ENCODE measurements around the gene ZNF827. TPM values are rescaled to one million over a fixed set of nuclear protein-coding genes. Genes with fewer than 3 reads are reported as not detected.
A peak's percentile ranks its signal among the peaks of the same experiment; 100 is the strongest.

ZNF827 gene
- total and polyA plus RNA-seq, 2 of the 8 experiments (the other 6 are each of a cell fraction or from before 2014, with no cell fraction given): 25.3 to 26.2 TPM

- 92% methylated on average over 2 of the region's 2 CpGs; no CpG with 5 or more reads in 1 of the 2 experiments for WGBS, 2 experiments (ENCODE audit: extremely low coverage in 1 of 2, insufficient coverage in 1 of 2, insufficient read length in 1 of 2, insufficient replicate concordance in 2 of 2, low coverage in 1 of 2, low lambda C conversion rate in 2 of 2, missing lambda C conversion rate in 1 of 2)
- H3K9ac ChIP-seq (replicated peaks in 1 of 4; ENCODE audit: extremely low read depth in 1 of 4, low read depth in 3 of 4, low read length in 3 of 4): no peak overlapping the region
- no peak overlapping the region for H4K8ac ChIP-seq (ENCODE audit: extremely low read depth, insufficient read depth, low read length)
- CTCF ChIA-PET (ENCODE audit: partially characterized antibody): interaction anchor here (1.1 to 1.2 kb wide), 2 partner anchors 67 to 105 kb away, joined by 3 read pairs; partner anchors contain the start of gene MMAA
- no peak overlapping the region for H3K56ac ChIP-seq (replicated peaks; ENCODE audit: insufficient read length, low read depth, low read length)
- no peak overlapping the region for H2BK120ac ChIP-seq (replicated peaks; ENCODE audit: low read depth, low read length)
- no peak overlapping the region for H2AFZ ChIP-seq (ENCODE audit: low read length)
- H3K18ac ChIP-seq (ENCODE audit: extremely low read depth, low read length): no peak overlapping the region
- no peak overlapping the region for H3K4me3 ChIP-seq (ENCODE audit: extremely low read depth in 1 of 4, insufficient read depth in 2 of 4, low read depth in 3 of 4, low read length in 4 of 4)
- H3K79me1 ChIP-seq (ENCODE audit: low read depth, low read length): no peaks in the 10 kb centered on the region
- H2BK5ac ChIP-seq (ENCODE audit: low read depth, low read length): no peak overlapping the region
- FAIRE-seq (no peak), DNase-seq (ENCODE audit: low read depth in 1 of 2, low spot score in 2 of 2) (no peak)
- H3K4me2 ChIP-seq (ENCODE audit: insufficient read depth in 1 of 2, low read depth in 2 of 2, low read length in 2 of 2): no peak overlapping the region
- no peaks in the 10 kb centered on the region; the same call in 1 of the 2 replicates for H3K23me2 ChIP-seq (ENCODE audit: low read depth, low read length)
- H2BK20ac ChIP-seq (ENCODE audit: low read length): no peak overlapping the region
- no peak overlapping the region for H3K27ac ChIP-seq (ENCODE audit: low read depth, low read length)
- H3K4ac ChIP-seq (replicated peaks; ENCODE audit: insufficient read length, low read depth, low read length): no peak overlapping the region
- no peaks in the 10 kb centered on the region for H3K79me2 ChIP-seq (ENCODE audit: control insufficient read depth in 1 of 2, insufficient read depth in 2 of 2, low read length in 2 of 2)
- TF ChIP-seq RAD21 (IDR thresholded peaks at IDR 0.05 in 1 of 2, conservative IDR thresholded peaks at IDR 0.05 in 1 of 2; ENCODE audit: low read depth in 2 of 2, low read length in 2 of 2) (0 out of 4 replicates have a peak, but pooled peaks of 1 of the 2 experiments have one; percentile 10), POLR2A (IDR thresholded peaks at IDR 0.05; ENCODE audit: control extremely low read depth in 1 of 2, low read depth in 2 of 2, low read length in 2 of 2) (no peak)
- no peak overlapping the region for H2AK5ac ChIP-seq (ENCODE audit: low read depth, low read length)
- no peak overlapping the region for H2BK12ac ChIP-seq (ENCODE audit: low read depth, low read length)
- H3K27me3 ChIP-seq (replicated peaks in 1 of 4; ENCODE audit: control insufficient read depth in 3 of 4, extremely low read depth in 1 of 4, insufficient read depth in 3 of 4, low read length in 3 of 4): no peaks in the 10 kb centered on the region
- H4K5ac ChIP-seq (ENCODE audit: insufficient read length, low read depth, low read length): no peak overlapping the region
- H3K4me1 ChIP-seq (replicated peaks in 1 of 4; ENCODE audit: control insufficient read depth in 3 of 4, insufficient read depth in 4 of 4, low read length in 3 of 4): 0 out of 7 replicates have a peak, but pooled peaks cover 0 to 3% (median 0%) of the 10 kb centered on the region in 4 experiments
- H4K20me1 ChIP-seq (replicated peaks in 1 of 2; ENCODE audit: control insufficient read depth in 1 of 2, insufficient read depth in 2 of 2, low read length in 2 of 2): no peaks in the 10 kb centered on the region
- H2BK15ac ChIP-seq (ENCODE audit: low read length): no peak overlapping the region
- POLR2A ChIA-PET (ENCODE audit: partially characterized antibody): interaction anchor here (1.1 to 1.6 kb wide), 2 partner anchors 10 to 88 kb away, joined by 4 to 5 read pairs; no protein-coding TSS in a partner anchor
- peaks cover 2 to 3% of the 10 kb centered on the region in 2 experiments; a peak in 2 of 4 replicates for H3K9me3 ChIP-seq (ENCODE audit: insufficient read depth in 2 of 2, low read depth in 1 of 2, low read length in 1 of 2)
- H3K23ac ChIP-seq (ENCODE audit: insufficient read length): no peak overlapping the region
- no peak overlapping the region for H3K14ac ChIP-seq (ENCODE audit: insufficient read length)
- no peak overlapping the region for H4K91ac ChIP-seq (replicated peaks; ENCODE audit: insufficient read length, low read length)
- H3K36me3 ChIP-seq (ENCODE audit: control insufficient read depth in 2 of 4, insufficient read depth in 4 of 4, low read length in 3 of 4): no peaks in the 10 kb centered on the region
Observed at GRCh38 chr4:145723336-145723735, 215.3 kb downstream of the ZNF827 start.

All from H1 (cell line).